ENCODE data around the gene COL4A2. TPM values are rescaled to one million over a fixed set of nuclear protein-coding genes. Genes with fewer than 3 reads are reported as not detected.
A peak's percentile ranks its signal among the peaks of the same experiment; 100 is the strongest.

COL4A2 gene
- total and polyA plus RNA-seq, 11 donors = 92.4 to 377 (median 166) TPM

GRCh38 chr13:110499621-110500281, 192.7 kb downstream of the COL4A2 start:
- Histone ChIP-seq H3K27me3 (no peaks in the 10 kb centered on the region), H3K4me3 (no peak overlapping the region), H3K9me3 (no peaks in the 10 kb centered on the region), H3K4me1 (peaks cover 0 to 13% (median 6%) of the 10 kb centered on the region in 12 donors), H3K27ac (no peak overlapping the region), H3K36me3 (peaks cover 0 to 98% (median 93%) of the 10 kb centered on the region in 9 donors)
- intact Hi-C loops (cut with DNase I) = loop anchor here in 1 of 10 donors (10.0 kb wide), 1 partner anchor 65 kb away; the partner anchor contains the start of gene RAB20
- no peak for DNase-seq
- 88 to 89% (median 88%) methylated on average over 10 of the region's 10 CpGs for WGBS, 4 donors
- no peak for ATAC-seq
- no peak for TF ChIP-seq POLR2A (IDR thresholded peaks at IDR 0.05)
- no peak for TF ChIP-seq CTCF (IDR thresholded peaks at IDR 0.05)

- H3K27me3 ChIP-seq = no peaks in the 10 kb centered on the region
- WGBS, 4 donors = 89 to 91% (median 90%) methylated on average over 3 of the region's 3 CpGs
- no peak overlapping the region for H3K4me3 ChIP-seq
- no peak for TF ChIP-seq POLR2A (IDR thresholded peaks at IDR 0.05)
- no peak for TF ChIP-seq CTCF (IDR thresholded peaks at IDR 0.05)
- no peaks in the 10 kb centered on the region for H3K9me3 ChIP-seq
- DNase-seq (peak in 1 of 5 donors; percentile 6), ATAC-seq (no peak)
- intact Hi-C loops (cut with DNase I) = loop anchor here in 1 of 10 donors (10.0 kb wide), 1 partner anchor 64 kb away; the partner anchor contains the start of gene RAB20
- H3K4me1 ChIP-seq = peaks cover 0 to 13% (median 6%) of the 10 kb centered on the region in 12 donors
- H3K27ac ChIP-seq = no peak overlapping the region
- peaks cover 0 to 96% (median 93%) of the 10 kb centered on the region in 9 donors for H3K36me3 ChIP-seq
Observed at GRCh38 chr13:110500341-110500740, 193.3 kb downstream of the COL4A2 start.

GRCh38 chr13:110501188-110501587, 194.1 kb downstream of the COL4A2 start:
- Histone ChIP-seq H3K27me3 (no peaks in the 10 kb centered on the region), H3K36me3 (peaks cover 0 to 96% (median 91%) of the 10 kb centered on the region in 9 donors), H3K4me1 (peaks cover 0 to 16% (median 6%) of the 10 kb centered on the region in 12 donors), H3K9me3 (no peaks in the 10 kb centered on the region), H3K4me3 (no peak overlapping the region), H3K27ac (no peak overlapping the region)
- intact Hi-C loops (cut with DNase I) = loop anchor here in 1 of 10 donors (10.0 kb wide), 1 partner anchor 64 kb away; the partner anchor contains the start of gene RAB20
- WGBS, 4 donors = 95 to 98% (median 97%) methylated on average over 8 to 9 of the region's 9 CpGs
- ATAC-seq (peak in 1 of 4 donors; percentile 3), DNase-seq (no peak)
- TF ChIP-seq CTCF (IDR thresholded peaks at IDR 0.05) (no peak), POLR2A (IDR thresholded peaks at IDR 0.05) (no peak)
